EH (cell line): ENCODE measurements around the gene GAGE1.
"Not testable (repeated sequence)": the region's sequence is repeated elsewhere in the genome, so short reads cannot be mapped to it uniquely, and the experiment has no call there.

Experiments
- DNase-seq: peaks from one replicate; pipeline ENCODE4 v3.0.0-alpha.2; 2015; ENCODE audit warnings: low read depth

Gene GAGE1, protein sequence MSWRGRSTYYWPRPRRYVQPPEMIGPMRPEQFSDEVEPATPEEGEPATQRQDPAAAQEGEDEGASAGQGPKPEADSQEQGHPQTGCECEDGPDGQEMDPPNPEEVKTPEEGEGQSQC

DNA sequence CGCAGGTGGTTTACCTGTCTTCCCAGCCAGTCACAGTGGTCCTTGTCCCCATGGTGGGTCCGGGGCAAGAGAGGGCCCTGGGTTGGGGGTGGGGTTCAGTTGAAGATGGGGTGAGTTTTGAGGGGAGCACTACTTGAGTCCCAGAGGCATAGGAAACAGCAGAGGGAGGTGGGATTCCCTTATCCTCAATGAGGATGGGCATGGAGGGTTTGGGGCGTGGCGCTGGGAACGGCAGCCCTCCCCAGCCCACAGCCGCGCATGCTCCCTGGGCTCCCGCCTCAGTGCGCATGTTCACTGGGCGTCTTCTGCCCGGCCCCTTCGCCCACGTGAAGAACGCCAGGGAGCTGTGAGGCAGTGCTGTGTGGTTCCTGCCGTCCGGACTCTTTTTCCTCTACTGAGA, at the start of gene GAGE1:
GAGE1 (plus strand) TSS at position 301 of the 400 bp plus-strand sequence. CDS start 1,155 bp downstream, outside the sequence.
- not testable (repeated sequence) for DNase-seq

DNA sequence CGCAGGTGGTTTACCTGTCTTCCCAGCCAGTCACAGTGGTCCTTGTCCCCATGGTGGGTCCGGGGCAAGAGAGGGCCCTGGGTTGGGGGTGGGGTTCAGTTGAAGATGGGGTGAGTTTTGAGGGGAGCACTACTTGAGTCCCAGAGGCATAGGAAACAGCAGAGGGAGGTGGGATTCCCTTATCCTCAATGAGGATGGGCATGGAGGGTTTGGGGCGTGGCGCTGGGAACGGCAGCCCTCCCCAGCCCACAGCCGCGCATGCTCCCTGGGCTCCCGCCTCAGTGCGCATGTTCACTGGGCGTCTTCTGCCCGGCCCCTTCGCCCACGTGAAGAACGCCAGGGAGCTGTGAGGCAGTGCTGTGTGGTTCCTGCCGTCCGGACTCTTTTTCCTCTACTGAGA, 47.8 kb upstream of the GAGE1 start, which contains the start of gene GAGE12E:
GAGE12E (plus strand) TSS at position 301 of the 400 bp plus-strand sequence. CDS start 1,155 bp downstream, outside the sequence.
- not testable (repeated sequence) for DNase-seq

DNA sequence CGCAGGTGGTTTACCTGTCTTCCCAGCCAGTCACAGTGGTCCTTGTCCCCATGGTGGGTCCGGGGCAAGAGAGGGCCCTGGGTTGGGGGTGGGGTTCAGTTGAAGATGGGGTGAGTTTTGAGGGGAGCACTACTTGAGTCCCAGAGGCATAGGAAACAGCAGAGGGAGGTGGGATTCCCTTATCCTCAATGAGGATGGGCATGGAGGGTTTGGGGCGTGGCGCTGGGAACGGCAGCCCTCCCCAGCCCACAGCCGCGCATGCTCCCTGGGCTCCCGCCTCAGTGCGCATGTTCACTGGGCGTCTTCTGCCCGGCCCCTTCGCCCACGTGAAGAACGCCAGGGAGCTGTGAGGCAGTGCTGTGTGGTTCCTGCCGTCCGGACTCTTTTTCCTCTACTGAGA, 38.3 kb upstream of the GAGE1 start, which contains the start of gene GAGE12F:
GAGE12F (plus strand) TSS at position 301 of the 400 bp plus-strand sequence. CDS start 1,155 bp downstream, outside the sequence.
- DNase-seq = not testable (repeated sequence)

DNA sequence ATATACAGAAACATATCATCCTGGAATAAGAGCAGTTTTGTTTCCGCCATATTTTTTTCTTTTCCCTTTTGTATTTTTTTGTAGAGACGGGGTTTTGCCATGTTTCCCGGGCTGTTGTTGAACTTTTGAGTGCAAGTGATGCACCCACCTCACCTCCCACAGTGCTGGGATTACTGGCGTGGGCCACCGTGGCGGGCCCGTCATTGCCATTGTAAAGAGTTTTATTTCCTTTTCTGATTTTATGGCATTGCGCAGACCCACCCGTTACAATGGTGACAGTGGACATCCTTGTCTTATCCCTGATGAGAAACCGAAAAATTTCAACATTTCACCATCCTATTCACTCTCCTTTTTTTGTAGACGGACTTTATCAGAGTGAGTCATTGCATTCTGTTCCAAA, 30.1 kb upstream of the GAGE1 start:
- DNase-seq = not testable (repeated sequence)

DNA sequence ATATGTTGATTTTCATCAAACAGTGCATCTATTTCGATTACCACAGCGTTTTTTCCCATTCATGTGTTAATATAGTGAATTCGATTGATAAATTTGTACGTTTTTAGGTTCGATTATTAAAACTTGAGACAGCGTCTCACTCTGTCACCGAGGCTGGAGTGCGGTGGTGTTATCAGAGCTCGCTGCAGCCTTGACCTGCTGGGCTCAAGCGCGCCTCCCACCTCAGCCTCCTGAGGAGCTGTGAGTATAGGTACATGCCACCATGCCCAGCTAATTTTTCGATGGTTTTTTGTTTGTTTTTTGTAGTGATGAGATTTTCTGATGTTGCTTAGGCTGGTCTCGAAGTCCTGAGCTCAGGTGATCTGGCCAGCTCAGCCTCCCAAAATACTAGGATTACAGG, 29.7 kb upstream of the GAGE1 start:
- DNase-seq = not testable (repeated sequence)

DNA sequence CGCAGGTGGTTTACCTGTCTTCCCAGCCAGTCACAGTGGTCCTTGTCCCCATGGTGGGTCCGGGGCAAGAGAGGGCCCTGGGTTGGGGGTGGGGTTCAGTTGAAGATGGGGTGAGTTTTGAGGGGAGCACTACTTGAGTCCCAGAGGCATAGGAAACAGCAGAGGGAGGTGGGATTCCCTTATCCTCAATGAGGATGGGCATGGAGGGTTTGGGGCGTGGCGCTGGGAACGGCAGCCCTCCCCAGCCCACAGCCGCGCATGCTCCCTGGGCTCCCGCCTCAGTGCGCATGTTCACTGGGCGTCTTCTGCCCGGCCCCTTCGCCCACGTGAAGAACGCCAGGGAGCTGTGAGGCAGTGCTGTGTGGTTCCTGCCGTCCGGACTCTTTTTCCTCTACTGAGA, 28.7 kb upstream of the GAGE1 start, which contains the start of gene GAGE12G:
GAGE12G (plus strand) TSS at position 301 of the 400 bp plus-strand sequence. CDS start 1,155 bp downstream, outside the sequence.
- not testable (repeated sequence) for DNase-seq

DNA sequence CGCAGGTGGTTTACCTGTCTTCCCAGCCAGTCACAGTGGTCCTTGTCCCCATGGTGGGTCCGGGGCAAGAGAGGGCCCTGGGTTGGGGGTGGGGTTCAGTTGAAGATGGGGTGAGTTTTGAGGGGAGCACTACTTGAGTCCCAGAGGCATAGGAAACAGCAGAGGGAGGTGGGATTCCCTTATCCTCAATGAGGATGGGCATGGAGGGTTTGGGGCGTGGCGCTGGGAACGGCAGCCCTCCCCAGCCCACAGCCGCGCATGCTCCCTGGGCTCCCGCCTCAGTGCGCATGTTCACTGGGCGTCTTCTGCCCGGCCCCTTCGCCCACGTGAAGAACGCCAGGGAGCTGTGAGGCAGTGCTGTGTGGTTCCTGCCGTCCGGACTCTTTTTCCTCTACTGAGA, 19.2 kb upstream of the GAGE1 start, which contains the start of gene GAGE12H:
GAGE12H (plus strand) TSS at position 301 of the 400 bp plus-strand sequence. CDS start 1,155 bp downstream, outside the sequence.
- DNase-seq = not testable (repeated sequence)

DNA sequence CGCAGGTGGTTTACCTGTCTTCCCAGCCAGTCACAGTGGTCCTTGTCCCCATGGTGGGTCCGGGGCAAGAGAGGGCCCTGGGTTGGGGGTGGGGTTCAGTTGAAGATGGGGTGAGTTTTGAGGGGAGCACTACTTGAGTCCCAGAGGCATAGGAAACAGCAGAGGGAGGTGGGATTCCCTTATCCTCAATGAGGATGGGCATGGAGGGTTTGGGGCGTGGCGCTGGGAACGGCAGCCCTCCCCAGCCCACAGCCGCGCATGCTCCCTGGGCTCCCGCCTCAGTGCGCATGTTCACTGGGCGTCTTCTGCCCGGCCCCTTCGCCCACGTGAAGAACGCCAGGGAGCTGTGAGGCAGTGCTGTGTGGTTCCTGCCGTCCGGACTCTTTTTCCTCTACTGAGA, 9.6 kb upstream of the GAGE1 start, which contains the start of gene GAGE2A:
GAGE2A (plus strand) TSS at position 301 of the 400 bp plus-strand sequence. CDS start 1,155 bp downstream, outside the sequence.
- not testable (repeated sequence) for DNase-seq

DNA sequence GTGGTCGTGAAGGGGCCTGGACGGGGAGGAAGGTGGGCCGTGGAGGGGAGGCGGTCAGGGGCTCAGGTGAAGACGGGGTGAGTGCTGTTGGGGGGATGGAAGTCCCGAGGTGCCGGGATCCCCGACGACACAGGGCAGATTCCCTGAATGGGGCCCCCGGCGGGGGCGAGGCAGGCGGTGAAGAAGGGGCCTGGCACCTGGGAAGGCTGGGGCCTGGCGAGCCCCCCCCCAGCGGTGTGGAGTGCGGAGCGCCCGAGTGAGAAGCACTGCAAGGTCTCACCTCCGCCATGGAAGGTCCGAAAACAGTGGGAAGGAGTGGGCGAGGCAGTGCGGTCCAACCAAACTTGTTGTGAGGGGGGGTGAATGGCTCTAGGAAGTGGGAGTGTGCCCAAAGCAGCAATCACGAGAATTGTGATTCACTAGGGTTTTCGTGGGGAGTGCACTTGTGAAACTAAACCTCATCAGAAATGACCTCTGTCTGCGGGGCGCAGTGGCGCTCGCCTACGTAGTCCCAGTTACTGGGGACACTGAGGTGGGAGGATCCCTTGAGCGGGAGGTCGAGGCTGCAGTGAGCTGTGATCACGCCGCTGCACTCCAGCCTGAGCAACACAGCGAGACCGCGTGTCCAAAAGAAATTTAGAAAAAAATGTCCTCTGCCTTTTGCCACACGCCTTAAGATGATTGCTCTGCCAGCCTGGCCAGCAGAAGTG, 8.9 kb upstream of the GAGE1 start:
- not testable (repeated sequence) for DNase-seq

DNA sequence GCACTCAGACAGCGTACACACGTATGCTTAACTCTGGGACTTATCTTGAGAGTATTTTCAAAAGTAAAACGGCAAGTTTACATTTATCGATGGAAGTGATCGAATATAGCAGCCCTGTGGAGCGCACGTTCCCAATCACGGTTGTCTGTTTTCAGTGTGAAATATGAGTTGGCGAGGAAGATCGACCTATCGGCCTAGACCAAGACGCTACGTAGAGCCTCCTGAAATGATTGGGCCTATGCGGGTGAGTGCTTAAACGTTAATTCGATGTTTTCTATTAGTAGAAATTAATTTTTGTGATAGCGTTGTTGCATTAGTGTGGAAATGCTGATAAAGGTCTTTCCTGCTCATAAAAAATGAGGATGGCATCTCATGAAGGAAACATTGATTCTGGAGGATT, 8.3 kb upstream of the GAGE1 start:
- not testable (repeated sequence) for DNase-seq

DNA sequence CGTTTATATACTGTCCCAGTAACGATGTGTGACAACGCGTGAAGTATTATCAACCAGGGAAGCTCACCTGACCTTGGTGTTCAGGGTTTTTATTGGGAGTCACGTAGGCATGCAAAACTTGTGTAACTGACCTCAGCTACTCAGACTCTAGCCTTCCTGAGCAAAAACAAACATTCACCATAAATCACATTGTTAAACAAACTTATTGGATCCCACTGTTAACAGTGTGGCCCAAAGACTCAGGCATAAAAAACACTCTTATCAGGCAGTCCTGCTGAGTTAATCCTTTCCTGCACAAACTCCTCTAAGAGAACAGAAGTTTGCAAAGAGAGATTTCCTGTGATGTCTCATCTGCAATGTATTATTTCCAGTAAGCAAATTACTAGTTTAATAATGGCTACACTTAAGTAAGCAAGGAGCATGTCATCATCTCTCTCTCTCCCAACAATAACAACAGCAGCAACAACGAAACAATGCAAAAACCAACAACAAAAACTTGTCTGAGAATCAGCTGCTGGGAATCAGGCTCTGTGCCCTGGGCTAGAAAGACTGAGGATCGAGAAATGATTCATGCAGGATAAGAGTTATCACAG, 12.0 kb downstream of the GAGE1 start:
- DNase-seq = no peak

DNA sequence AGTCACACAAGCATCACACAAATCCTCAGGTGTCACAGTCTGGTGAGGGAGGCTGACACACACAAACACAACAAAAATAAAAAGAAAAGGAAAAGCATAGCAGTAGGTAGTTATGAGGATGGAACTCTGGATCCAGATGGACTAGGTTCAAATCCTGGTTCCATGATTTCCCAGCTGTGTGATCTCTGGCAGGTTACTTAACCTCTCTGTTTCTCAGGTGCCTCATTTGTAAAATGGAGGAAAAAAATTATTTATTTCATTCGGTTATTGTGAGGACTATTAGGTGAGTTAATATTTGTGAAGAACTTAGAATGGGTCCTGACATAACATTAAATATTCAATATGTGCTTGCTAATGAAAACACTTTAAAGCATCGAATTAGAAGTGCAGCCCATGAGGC, 19.8 kb downstream of the GAGE1 start:
- DNase-seq = no peak

DNA sequence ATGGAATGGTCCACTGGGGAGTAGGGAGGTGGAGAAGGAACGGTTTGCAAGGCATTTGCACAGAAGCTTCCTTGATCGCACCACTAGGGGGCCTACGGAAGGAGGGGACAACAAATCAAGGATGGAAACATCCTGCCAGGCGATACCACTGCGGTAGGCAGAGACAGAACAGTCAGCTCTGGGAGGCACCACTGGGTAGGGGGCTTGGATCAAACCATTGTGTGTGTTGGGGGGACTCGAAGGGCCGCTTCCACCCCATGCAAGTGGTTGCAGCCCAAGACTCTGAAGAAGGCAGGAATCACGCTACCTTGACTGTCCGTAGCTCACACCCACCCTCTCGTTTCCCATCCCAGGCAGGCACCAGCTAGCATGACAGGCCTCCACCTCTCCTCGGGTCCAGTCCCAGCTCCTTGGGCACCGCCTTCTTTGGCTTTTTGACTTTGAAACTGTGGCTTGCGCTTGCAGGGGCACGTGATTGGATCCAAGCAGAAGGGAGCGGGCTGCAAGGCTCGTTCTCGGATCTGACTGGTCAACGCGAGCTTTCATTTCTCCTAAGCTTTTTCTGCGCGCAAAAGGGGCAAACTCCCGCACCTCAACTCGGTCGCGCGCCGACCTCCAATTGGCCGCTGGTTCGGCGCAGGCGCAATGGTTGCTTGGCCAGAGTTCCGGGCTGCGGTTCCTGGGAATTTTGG, 28.4 kb downstream of the GAGE1 start:
- DNase-seq = peak; percentile 0

DNA sequence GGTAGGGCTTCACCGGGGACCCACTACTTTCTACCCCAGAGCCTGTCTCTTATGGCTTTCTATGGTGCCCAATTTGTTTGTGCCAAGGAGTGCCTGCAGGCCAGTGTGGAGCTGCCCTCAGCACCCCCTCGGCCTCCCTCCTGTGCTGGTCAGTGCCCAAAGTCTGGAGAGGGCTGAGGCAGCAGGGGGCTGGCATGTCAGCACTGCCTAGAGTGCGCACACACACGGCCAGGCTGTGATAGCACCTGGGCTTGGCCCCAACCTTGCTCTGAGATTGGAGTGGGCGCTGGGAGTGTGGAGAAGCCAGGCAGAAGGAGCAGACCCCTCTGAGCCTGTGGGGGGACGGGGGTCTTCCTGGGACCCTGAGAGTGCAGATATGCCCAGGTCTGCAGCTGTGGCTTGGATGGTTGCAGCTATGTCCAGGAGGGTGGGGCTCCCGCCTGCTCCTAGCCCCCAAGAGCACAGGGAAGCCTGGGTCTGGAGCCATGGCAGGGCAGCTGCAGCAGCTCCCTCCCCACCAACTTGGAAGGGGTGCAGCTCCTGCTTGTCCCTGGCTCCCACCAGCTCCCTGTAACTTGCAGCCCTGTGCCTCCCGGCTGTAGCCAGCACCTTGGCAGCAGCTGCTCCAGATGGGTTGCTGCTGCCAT, 46.3 kb downstream of the GAGE1 start:
- no peak for DNase-seq

DNA sequence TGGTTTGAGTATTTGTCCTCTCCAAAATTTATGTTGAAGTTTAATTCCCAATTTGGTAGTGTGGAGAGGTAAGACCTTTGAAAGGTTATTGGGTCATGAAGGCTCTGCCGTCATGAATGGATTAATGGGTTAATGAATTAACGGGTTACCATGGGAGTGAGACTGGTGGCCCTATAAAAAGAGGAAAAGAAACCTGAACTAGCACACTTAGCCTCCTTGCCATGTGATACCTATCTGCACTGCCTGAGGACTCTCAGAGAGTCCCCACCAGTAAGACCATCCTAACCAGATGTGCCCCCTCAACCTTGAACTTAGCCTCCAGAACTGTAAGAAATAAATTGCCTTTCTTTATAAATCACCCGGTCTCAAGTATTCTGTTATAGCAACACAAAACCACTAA, 57.7 kb downstream of the GAGE1 start:
- no peak for DNase-seq
